GM12872 (cell line): ENCODE data around the gene MITD1.

Experiments used
- TF ChIP-seq, protein P1 (sequence below): IDR thresholded peaks from 3 replicates; pipeline ENCODE4 v1.5.1; 2011; ENCODE audit warnings: low read depth, mild to moderate bottlenecking, low read length, moderate library complexity; ENCODE audit not compliant: insufficient read depth

Gene MITD1

DNA sequence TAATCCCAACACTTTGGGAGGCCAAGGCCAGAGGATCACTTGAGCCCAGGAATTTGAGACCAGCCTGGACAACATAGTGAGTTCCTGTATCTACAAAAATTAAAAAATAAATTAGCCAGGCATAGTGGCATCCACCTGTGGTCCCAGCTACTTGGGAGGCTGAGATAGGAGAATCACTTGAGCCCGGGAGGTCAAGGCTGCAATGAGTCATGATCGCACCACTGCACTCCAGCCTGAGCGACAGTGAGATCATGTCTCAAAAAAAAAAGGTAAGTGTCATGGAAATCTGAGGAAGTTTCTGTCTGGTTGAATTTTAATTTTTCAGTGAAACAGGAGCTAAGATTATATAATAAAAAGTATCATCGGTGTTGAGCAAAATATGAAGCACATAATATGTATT is 41.9 kb downstream of the MITD1 start:
- TF ChIP-seq, protein P1, sequence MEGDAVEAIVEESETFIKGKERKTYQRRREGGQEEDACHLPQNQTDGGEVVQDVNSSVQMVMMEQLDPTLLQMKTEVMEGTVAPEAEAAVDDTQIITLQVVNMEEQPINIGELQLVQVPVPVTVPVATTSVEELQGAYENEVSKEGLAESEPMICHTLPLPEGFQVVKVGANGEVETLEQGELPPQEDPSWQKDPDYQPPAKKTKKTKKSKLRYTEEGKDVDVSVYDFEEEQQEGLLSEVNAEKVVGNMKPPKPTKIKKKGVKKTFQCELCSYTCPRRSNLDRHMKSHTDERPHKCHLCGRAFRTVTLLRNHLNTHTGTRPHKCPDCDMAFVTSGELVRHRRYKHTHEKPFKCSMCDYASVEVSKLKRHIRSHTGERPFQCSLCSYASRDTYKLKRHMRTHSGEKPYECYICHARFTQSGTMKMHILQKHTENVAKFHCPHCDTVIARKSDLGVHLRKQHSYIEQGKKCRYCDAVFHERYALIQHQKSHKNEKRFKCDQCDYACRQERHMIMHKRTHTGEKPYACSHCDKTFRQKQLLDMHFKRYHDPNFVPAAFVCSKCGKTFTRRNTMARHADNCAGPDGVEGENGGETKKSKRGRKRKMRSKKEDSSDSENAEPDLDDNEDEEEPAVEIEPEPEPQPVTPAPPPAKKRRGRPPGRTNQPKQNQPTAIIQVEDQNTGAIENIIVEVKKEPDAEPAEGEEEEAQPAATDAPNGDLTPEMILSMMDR, result no peak

DNA sequence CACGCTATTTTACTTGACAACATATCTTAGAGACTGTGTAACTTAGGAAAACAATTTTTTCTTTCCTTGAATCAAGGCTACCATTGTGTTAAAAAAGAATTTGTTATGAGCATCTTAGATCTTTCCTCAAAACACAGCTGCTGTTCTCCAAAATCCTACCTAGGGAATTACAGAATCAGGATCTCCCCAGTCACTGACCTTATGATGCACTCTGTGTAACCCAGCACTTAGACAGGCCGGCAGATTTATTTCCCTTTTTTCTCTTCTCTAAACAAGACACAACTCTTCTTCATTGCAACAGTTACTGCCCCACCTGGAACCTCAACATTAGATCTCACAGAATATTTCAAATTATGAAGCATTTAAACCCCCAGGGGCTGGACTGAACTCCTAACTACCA is 52.9 kb downstream of the MITD1 start:
- TF ChIP-seq, protein P1, result no peak
